Gastrocnemius medialis (tissue), 4 donors: ENCODE results near the gene FST. TPM values are rescaled to one million over a fixed set of nuclear protein-coding genes. Genes with fewer than 3 reads are reported as not detected.

Source experiments
- ATAC-seq, 2 donors: fragments of 150-250 bp; one replicate each; pipeline ENCODE4 v1.9.1; 2016
- DNase-seq, 2 donors: peaks; one replicate each; pipeline ENCODE4 v3.0.0-alpha.2; 2019
- H3K27ac ChIP-seq, 4 donors: fragments of 200-600 bp; sonication (generic); 1 replicate in 1 of 4; 2 replicates in 3 of 4; pipeline ENCODE4 v1.5.1; 2016 to 2018; ENCODE audit warnings: mild to moderate bottlenecking in 2 of 4, moderate library complexity in 1 of 4
- H3K27me3 ChIP-seq, 3 donors: fragments of 200-600 bp; sonication (generic) in 2 of 3; 1 replicate in 1 of 3; 2 replicates in 2 of 3; pipeline versions ENCODE4 v1.5.1 to v1.6.0; 2016 to 2019; ENCODE audit warnings: mild to moderate bottlenecking in 1 of 3, moderate library complexity in 1 of 3
- H3K36me3 ChIP-seq, 2 donors: fragments of 200-600 bp; sonication (generic) in 1 of 2; one replicate each; pipeline ENCODE4 v1.5.1; 2017 to 2018
- H3K4me1 ChIP-seq, 2 donors: fragments of 200-600 bp; sonication (generic) in 1 of 2; one replicate each; pipeline ENCODE4 v1.5.1; 2016 to 2017; ENCODE audit warnings: mild to moderate bottlenecking in 2 of 2
- H3K4me3 ChIP-seq, 4 donors: fragments of 200-600 bp; sonication (generic) in 3 of 4; 1 replicate in 1 of 4; 2 replicates in 3 of 4; pipeline ENCODE4 v1.5.1; 2016 to 2019; ENCODE audit warnings: mild to moderate bottlenecking in 2 of 4
- H3K9me3 ChIP-seq, 3 donors: fragments of 200-600 bp; sonication (generic) in 2 of 3; 1 replicate in 1 of 3; 2 replicates in 2 of 3; pipeline ENCODE4 v1.5.1; 2016 to 2019
- POLR2A ChIP-seq, 2 donors: fragments of 450-650 bp; IDR thresholded peaks; one replicate each; pipeline ENCODE4 v1.6.1; 2017; ENCODE audit warnings: antibody characterized with exemption in 2 of 2, mild to moderate bottlenecking in 2 of 2, moderate library complexity in 2 of 2
- in situ Hi-C, 4 donors: fragments of 200-750 bp; cut with MboI; loops; one replicate each; pipeline versions ENCODE4 v1.15.0 to v1.8.0; 2017; ENCODE audit warnings: low sequenced_read_pairs in 4 of 4
- intact Hi-C: fragments of 100-400 bp; cut with DNase I; formaldehyde crosslinking; loops from one replicate; pipeline ENCODE4 v1.15.1; 2023; ENCODE audit warnings: low total_unique reads
- total RNA-seq, 4 donors: library from RNA; depleted of rRNA; stranded (reverse); fragments of >200 nt; gene quantifications; one replicate each; pipeline versions ENCODE4 v1.1.0 to v1.2.3, GENCODE V29; 2016
- TF ChIP-seq, protein P1 (sequence below), 5 experiments: fragments of 450-650 bp in 3 of 5; fragments of 200-600 bp in 2 of 5; sonication (generic) in 2 of 5; IDR thresholded peaks in 4 of 5; conservative IDR thresholded peaks in 1 of 5; 1 replicate in 4 of 5; 2 replicates in 1 of 5; pipeline ENCODE4 v1.5.1; 2016 to 2019; ENCODE audit warnings: antibody characterized with exemption in 5 of 5, mild to moderate bottlenecking in 3 of 5, moderate library complexity in 3 of 5

The FST gene, protein sequence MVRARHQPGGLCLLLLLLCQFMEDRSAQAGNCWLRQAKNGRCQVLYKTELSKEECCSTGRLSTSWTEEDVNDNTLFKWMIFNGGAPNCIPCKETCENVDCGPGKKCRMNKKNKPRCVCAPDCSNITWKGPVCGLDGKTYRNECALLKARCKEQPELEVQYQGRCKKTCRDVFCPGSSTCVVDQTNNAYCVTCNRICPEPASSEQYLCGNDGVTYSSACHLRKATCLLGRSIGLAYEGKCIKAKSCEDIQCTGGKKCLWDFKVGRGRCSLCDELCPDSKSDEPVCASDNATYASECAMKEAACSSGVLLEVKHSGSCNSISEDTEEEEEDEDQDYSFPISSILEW
- 1 to 10 TPM; 2.0 to 3.4 (median 2.3) TPM for total RNA-seq

DNA sequence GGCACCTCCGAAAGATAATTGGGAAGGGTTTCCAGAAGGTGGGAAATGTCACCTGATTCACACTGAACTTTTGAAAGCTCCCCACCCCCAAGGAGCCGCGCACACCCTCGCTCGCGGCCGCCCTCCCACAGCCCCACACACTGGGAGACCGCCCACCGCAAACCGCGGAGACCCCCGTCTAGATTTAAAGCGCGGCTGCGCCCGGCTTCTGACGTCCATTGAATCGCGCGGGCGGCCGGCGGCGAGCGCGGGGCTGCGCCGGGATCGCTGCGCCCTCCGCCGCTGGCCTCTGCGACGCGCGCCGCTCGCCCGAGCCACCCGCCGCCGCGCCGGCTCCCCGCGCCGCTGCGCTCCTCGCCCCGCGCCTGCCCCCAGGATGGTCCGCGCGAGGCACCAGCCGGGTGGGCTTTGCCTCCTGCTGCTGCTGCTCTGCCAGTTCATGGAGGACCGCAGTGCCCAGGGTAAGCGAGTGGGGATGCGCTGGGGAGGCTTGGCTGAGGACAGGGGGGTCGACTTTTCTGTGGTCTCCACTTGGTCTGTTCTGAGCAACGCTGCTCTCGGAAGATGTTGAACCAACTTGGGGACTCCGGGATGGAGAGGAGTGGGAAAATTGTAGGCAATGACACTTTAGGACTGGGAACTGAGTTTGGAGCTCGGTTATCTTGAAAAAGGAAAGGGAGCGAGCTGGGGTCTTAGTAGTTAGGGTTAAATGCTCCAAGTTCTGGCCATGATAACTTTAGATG lies at the start of gene FST:
Gene FST (plus strand): TSS at position 214 of the 743 bp plus-strand sequence. CDS start 163 bp downstream, at position 377.
- Histone ChIP-seq H3K27me3 (no peaks in the 10 kb centered on the region), H3K36me3 (no peaks in the 10 kb centered on the region), H3K4me3 (peak within 1 kb of the TSS; percentile 69 to 71 (median 70)), H3K9me3 (no peaks in the 10 kb centered on the region), H3K4me1 (peaks cover 13 to 21% of the 10 kb centered on the region in 2 donors), H3K27ac (peak within 1 kb of the TSS; percentile 61 to 70 (median 65))
- intact Hi-C loops = loop anchor here (5.0 kb wide), 1 partner anchor 82 kb away; the partner anchor contains the start of gene NDUFS4
- in situ Hi-C loops = loop anchor here in 1 of 4 donors (10.0 kb wide), 1 partner anchor 744 kb away; no protein-coding TSS in a partner anchor
- DNase-seq (no peak), ATAC-seq (peak in 1 of 2 donors; percentile 14)
- TF ChIP-seq, protein P1, sequence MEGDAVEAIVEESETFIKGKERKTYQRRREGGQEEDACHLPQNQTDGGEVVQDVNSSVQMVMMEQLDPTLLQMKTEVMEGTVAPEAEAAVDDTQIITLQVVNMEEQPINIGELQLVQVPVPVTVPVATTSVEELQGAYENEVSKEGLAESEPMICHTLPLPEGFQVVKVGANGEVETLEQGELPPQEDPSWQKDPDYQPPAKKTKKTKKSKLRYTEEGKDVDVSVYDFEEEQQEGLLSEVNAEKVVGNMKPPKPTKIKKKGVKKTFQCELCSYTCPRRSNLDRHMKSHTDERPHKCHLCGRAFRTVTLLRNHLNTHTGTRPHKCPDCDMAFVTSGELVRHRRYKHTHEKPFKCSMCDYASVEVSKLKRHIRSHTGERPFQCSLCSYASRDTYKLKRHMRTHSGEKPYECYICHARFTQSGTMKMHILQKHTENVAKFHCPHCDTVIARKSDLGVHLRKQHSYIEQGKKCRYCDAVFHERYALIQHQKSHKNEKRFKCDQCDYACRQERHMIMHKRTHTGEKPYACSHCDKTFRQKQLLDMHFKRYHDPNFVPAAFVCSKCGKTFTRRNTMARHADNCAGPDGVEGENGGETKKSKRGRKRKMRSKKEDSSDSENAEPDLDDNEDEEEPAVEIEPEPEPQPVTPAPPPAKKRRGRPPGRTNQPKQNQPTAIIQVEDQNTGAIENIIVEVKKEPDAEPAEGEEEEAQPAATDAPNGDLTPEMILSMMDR (IDR thresholded peaks at IDR 0.05 in 4 of 5, conservative IDR thresholded peaks at IDR 0.05 in 1 of 5) = no peak
- no peak for TF ChIP-seq POLR2A (IDR thresholded peaks at IDR 0.05)

DNA sequence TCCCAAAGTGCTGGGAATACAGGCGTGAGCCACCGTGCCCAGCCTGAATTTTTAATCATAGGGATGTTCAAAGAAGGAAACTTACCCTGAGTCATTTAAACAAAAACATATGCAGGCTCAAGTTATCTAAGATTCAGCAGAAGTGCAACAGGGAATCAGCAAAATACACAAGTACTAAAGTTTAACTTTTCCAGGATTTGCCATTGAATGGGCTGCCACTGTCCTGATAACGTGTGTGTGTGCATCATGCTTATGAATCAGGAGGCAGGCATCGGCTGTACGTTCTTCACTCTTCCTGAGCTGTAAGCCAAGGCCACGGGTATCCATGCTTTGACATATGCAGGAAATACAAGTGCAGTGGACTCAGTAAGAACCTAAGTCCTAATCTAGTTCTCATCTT lies 48.8 kb upstream of the FST start:
- Histone ChIP-seq H3K36me3 (no peaks in the 10 kb centered on the region), H3K4me1 (no peaks in the 10 kb centered on the region), H3K27me3 (no peaks in the 10 kb centered on the region), H3K4me3 (no peak overlapping the region), H3K9me3 (no peaks in the 10 kb centered on the region), H3K27ac (no peak overlapping the region)
- in situ Hi-C loops = loop anchor here in 1 of 4 donors (25.0 kb wide), 1 partner anchor 269 kb away; no protein-coding TSS in a partner anchor
- ATAC-seq = no peak
- no peak for DNase-seq
- TF ChIP-seq POLR2A (IDR thresholded peaks at IDR 0.05) = no peak
- TF ChIP-seq, protein P1 (IDR thresholded peaks at IDR 0.05 in 4 of 5, conservative IDR thresholded peaks at IDR 0.05 in 1 of 5) = no peak
- intact Hi-C loops = no loop called here

DNA sequence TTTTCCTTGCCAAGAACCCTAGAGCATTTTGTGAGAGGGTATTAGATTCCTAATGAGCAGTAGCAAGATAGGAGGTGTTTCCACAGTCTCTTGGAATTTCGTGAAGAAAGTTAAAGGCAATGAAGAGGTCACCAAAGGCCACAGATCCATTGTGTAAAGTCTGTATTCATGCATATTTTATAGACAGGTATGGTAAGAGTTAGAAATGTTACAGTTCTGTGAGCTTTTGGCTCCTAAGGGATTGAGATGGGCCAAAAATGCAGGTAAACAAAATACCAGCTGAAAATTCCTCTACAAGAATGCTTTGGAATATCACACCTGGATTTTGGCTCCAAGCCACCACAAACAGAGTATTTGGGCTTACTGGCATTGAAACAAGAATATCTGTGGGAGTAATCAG lies 47.4 kb upstream of the FST start:
- Histone ChIP-seq H3K4me1 (no peaks in the 10 kb centered on the region), H3K4me3 (no peak overlapping the region), H3K36me3 (no peaks in the 10 kb centered on the region), H3K9me3 (no peaks in the 10 kb centered on the region), H3K27ac (no peak overlapping the region), H3K27me3 (no peaks in the 10 kb centered on the region)
- DNase-seq (no peak), ATAC-seq (no peak)
- in situ Hi-C loops = loop anchor here in 1 of 4 donors (25.0 kb wide), 1 partner anchor 271 kb away; no protein-coding TSS in a partner anchor
- intact Hi-C loops = no loop called here
- TF ChIP-seq, protein P1 (IDR thresholded peaks at IDR 0.05 in 4 of 5, conservative IDR thresholded peaks at IDR 0.05 in 1 of 5) = no peak
- no peak for TF ChIP-seq POLR2A (IDR thresholded peaks at IDR 0.05)

DNA sequence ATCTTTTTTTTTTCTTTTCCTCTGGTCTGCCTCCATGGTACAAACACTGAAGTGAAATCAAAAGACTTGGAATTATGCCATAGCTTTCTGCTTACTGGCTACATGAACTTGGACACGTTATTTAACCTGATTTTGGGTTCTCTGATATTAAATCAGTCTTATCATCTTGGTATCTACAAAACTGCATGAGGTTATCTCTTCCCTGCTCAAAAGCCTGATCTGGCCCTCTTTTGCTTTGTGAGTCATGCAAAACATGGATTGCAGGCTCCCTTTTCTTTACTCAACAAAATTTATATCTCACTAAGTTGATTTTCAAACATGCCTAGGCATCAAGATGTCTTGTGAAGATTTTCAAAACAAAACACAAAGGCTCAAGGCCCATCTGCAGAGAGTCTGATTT lies 45.9 kb upstream of the FST start:
- no peak for DNase-seq
- no peak for ATAC-seq
- in situ Hi-C loops (loop anchor here in 1 of 4 donors (25.0 kb wide), 1 partner anchor 272 kb away; no protein-coding TSS in a partner anchor), intact Hi-C loops (no loop called here)
- H3K4me1 ChIP-seq = no peaks in the 10 kb centered on the region
- H3K27ac ChIP-seq = no peak overlapping the region
- H3K27me3 ChIP-seq = no peaks in the 10 kb centered on the region
- TF ChIP-seq, protein P1 (IDR thresholded peaks at IDR 0.05 in 4 of 5, conservative IDR thresholded peaks at IDR 0.05 in 1 of 5) = no peak
- no peak for TF ChIP-seq POLR2A (IDR thresholded peaks at IDR 0.05)
- no peaks in the 10 kb centered on the region for H3K36me3 ChIP-seq
- H3K9me3 ChIP-seq = no peaks in the 10 kb centered on the region
- H3K4me3 ChIP-seq = no peak overlapping the region
